Activated CD4-positive, alpha-beta T cell treated with anti-CD3 and anti-CD28 coated beads for 36 hours (primary cell): ENCODE results near the gene IL4I1. TPM values are rescaled to one million over a fixed set of nuclear protein-coding genes. Genes with fewer than 3 reads are reported as not detected.
"Not testable (repeated sequence)": the region's sequence is repeated elsewhere in the genome, so short reads cannot be mapped to it uniquely, and the experiment has no call there.

ENCODE experiments used
- ATAC-seq: fragments of 200-7000 bp; cut with Tn5 transposase; one replicate; pipeline ENCODE4 v1.10.0; 2021; ENCODE audit warnings: mild to moderate bottlenecking, moderate library complexity
- CTCF ChIA-PET: fragments of 350-600 bp; sonication (Branson Sonifier 250); formaldehyde crosslinking; loops from one replicate; lab custom pipeline; 2021; ENCODE audit warnings: antibody characterized with exemption; lab: Charles Lee
- POLR2A ChIA-PET: fragments of 350-600 bp; sonication (Branson Sonifier 250); formaldehyde crosslinking; loops from one replicate; lab custom pipeline; 2021; ENCODE audit warnings: antibody characterized with exemption, inconsistent platforms; lab: Charles Lee
- DNase-seq: peaks from one replicate; pipeline ENCODE4 v3.0.0-alpha.2; 2020
- H3K27ac Mint-ChIP-seq: one replicate; pipeline ENCODE4 v1.8.0; 2021; ENCODE audit warnings: mixed read lengths
- H3K27me3 Mint-ChIP-seq: one replicate; pipeline ENCODE4 v1.8.0; 2021; ENCODE audit warnings: mixed read lengths
- H3K36me3 Mint-ChIP-seq: one replicate; pipeline ENCODE4 v1.8.0; 2021; ENCODE audit warnings: low read depth, mixed read lengths
- H3K4me1 Mint-ChIP-seq: one replicate; pipeline ENCODE4 v1.8.0; 2021; ENCODE audit warnings: mixed read lengths
- H3K4me3 Mint-ChIP-seq: one replicate; pipeline ENCODE4 v1.8.0; 2021; ENCODE audit warnings: mild to moderate bottlenecking, moderate library complexity, mixed read lengths
- H3K9me3 Mint-ChIP-seq: one replicate; pipeline ENCODE4 v1.8.0; 2021; ENCODE audit warnings: low read depth, mixed read lengths
- intact Hi-C, 2 experiments: fragments of 100-400 bp; cut with DNase I in 1 of 2; cut with micrococcal nuclease in 1 of 2; formaldehyde crosslinking; loops; one replicate each; pipeline versions ENCODE4 v1.14.2 to v1.15.1; 2022 to 2024; cut with DNase I, micrococcal nuclease
- total RNA-seq, 2 experiments: library from RNA; stranded (reverse); gene quantifications; one replicate each; pipeline ENCODE4 v1.2.3, GENCODE V29; 2021

The IL4I1 gene, protein sequence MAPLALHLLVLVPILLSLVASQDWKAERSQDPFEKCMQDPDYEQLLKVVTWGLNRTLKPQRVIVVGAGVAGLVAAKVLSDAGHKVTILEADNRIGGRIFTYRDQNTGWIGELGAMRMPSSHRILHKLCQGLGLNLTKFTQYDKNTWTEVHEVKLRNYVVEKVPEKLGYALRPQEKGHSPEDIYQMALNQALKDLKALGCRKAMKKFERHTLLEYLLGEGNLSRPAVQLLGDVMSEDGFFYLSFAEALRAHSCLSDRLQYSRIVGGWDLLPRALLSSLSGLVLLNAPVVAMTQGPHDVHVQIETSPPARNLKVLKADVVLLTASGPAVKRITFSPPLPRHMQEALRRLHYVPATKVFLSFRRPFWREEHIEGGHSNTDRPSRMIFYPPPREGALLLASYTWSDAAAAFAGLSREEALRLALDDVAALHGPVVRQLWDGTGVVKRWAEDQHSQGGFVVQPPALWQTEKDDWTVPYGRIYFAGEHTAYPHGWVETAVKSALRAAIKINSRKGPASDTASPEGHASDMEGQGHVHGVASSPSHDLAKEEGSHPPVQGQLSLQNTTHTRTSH
- total RNA-seq, result 10 to 100 TPM; 21.2 to 22.2 TPM

DNA sequence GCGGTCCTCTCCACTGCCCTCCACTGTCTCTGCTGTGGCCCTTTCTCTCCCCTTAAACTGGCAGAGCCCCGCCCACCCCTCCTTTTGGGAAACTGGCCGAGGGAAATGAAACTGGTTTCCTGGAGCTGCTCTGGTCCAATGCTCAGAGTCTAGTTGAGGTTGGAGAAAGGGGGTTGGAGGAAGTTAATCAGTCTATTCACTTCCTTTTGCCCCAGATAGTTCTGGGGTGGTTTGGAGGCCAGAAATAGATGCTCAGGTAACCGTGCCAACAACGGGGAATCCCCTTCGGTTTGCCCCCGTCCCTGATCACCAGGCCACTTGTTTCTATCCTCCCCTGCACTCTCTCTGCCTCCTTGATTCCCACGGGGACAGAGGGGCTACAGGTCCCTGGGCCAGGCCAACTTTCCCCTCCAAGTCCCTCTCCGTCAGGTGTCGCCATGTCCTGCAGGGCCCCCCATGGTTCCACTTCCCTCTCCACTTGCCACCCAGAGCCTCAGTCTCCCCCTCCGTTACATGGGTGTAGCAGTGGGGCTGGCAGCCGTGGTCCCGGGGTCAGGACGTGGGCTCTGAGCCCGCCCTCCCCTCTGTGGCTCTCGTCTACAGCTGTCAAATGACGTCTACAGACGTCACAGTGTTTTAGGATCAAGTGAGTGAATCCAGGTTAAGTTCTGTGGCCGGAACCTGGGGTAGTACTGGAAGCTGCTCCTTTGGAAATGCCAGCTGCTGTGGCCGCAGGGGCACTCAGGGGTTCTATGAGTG is at the start of gene IL4I1:
IL4I1 (minus strand) TSS at position 25 of the 759 bp plus-strand sequence. CDS start 727 bp downstream, outside the sequence.
- Mint-ChIP-seq H3K36me3 (no peaks in the 10 kb centered on the region), H3K27ac (peak within 1 kb of the TSS; percentile 95), H3K9me3 (no peaks in the 10 kb centered on the region), H3K4me3 (peak within 1 kb of the TSS; percentile 70), H3K4me1 (peaks cover 49% of the 10 kb centered on the region), H3K27me3 (no peaks in the 10 kb centered on the region)
- intact Hi-C loops, result loop anchor here (1.0 to 2.0 kb wide), 6 partner anchors 14 to 128 kb away; partner anchors contain the start of genes AKT1S1 (in 2 of the 2), TBC1D17 (in 2 of the 2), ATF5 (in 1 of the 2) and NUP62 (in 1 of the 2)
- POLR2A ChIA-PET, result interaction anchor here (1.4 to 2.9 kb wide), 3 partner anchors 14 to 32 kb away, joined by 3 to 20 read pairs (median 16); partner anchors contain the start of genes ATF5 and NUP62
- CTCF ChIA-PET, result interaction anchor here (0.6 to 0.9 kb wide), 3 partner anchors 9 to 779 kb away, joined by 3 read pairs; partner anchors contain the start of gene RCN3
- ATAC-seq, result peak; percentile 65
- peak; percentile 79 for DNase-seq

DNA sequence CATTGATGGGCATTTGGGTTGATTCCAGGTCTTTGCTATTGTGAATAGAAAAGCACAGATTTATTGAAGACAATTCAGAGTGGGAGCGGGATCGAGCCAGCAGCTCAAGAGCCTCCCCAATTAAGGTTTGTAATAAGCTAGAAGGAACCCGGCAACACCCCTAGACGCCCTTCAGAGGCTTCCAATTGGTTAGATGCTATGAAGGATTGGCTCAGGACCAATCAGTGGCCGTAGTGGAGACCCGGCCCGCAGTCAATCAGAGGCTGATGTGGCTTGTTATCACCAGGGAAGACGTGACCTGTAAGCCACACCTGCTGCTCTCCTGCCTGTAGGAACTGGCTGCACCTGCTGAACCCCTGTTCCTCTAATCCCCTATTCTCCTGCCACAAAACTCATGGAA is 49.7 kb upstream of the IL4I1 start:
- Mint-ChIP-seq H3K4me1 (peaks cover 11% of the 10 kb centered on the region), H3K27me3 (peaks cover 18% of the 10 kb centered on the region), H3K9me3 (no peaks in the 10 kb centered on the region), H3K4me3 (no peak overlapping the region), H3K36me3 (no peaks in the 10 kb centered on the region), H3K27ac (no peak overlapping the region)
- ATAC-seq, result no peak
- DNase-seq, result no peak
- ChIA-PET CTCF (no interaction called here), POLR2A (no interaction called here)
- intact Hi-C loops, result no loop called here

DNA sequence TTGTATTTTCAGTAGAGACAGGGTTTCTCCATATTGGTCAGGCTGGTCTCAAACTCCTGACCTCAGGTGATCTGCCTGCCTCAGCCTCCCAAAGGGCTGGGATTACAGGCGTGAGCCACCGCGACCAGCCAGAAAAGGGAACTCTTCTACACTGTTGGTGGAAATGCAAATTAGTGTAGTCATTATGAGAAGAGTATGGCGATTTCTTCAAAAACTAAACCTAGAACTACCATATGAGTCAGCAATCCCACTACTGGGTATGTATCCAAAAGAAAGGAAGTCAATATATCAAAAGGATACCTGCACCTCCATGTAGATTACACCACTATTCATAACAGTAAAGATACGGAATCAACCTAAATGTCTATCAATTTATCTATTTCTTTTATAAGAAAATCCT is 47.9 kb upstream of the IL4I1 start:
- intact Hi-C loops, CTCF ChIA-PET: not testable (repeated sequence)

DNA sequence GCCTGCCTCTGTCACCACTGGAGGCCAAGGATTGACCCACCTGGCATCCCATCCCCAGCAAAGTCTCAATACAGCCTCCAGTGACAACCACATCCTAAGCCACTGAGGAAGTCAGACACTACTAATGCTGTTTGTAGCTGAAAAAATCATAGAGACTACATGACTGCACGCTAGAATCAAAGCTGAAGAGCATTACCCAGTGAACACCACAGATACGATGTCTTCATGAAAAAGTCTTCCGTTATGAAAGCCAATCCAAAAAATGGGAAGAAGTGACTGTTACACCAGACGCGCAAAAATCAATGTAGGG is 43.8 kb upstream of the IL4I1 start:
- H3K4me1 Mint-ChIP-seq, result peaks cover 16% of the 10 kb centered on the region
- no peaks in the 10 kb centered on the region for H3K36me3 Mint-ChIP-seq
- H3K4me3 Mint-ChIP-seq, result no peak overlapping the region
- no peaks in the 10 kb centered on the region for H3K9me3 Mint-ChIP-seq
- no peak overlapping the region for H3K27ac Mint-ChIP-seq
- peaks cover 13% of the 10 kb centered on the region for H3K27me3 Mint-ChIP-seq
- intact Hi-C loops, result no loop called here
- POLR2A ChIA-PET, result interaction anchor here (0.7 kb wide), 1 partner anchor 46 kb away, joined by 3 read pairs; no protein-coding TSS in a partner anchor
- ATAC-seq (no peak), DNase-seq (no peak)
- CTCF ChIA-PET, result no interaction called here

More for the DNA sequence above, 47.9 kb upstream of the IL4I1 start:
- H3K4me3 Mint-ChIP-seq, H3K36me3 Mint-ChIP-seq, H3K9me3 Mint-ChIP-seq, POLR2A ChIA-PET, H3K27ac Mint-ChIP-seq: not testable (repeated sequence)
- peaks cover 11% of the 10 kb centered on the region for H3K4me1 Mint-ChIP-seq
- DNase-seq, result peak; percentile 33
- ATAC-seq, result peak; percentile 94
- peaks cover 13% of the 10 kb centered on the region for H3K27me3 Mint-ChIP-seq

DNA sequence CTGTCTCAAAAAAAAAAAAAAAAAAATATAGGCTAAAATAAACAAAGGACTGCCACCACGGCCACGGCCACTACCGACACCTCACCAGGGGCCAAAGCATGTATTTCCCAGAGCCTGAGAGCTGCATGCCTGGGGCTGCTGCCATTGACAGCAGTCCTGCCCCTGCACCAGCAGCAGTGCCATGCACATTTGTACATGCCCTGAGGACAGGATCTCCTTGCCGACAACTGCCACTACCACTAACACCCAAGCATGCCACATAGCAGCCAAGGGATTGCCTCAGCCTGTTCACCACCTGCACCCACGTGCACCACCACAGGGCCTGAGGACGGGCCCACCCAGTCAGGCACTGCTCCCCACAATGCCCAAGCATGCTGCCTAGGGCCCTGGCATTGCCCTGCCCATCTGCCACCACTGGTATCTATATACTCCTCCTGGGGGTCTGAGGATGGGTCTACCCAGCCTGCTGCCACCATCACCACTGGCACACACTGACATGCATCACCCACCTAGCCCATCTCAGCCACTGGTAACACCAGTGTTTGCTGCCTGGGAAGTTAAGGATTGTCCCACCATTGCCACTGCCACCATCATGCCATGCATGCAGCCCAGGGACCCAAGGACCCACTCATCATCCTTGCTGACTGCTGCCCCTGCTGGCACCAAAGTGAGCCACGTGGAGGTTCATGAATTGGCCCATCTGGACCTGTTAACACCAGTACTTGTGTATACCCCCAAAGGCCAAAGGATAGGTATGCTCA is 43.2 kb upstream of the IL4I1 start:
- peaks cover 16% of the 10 kb centered on the region for H3K4me1 Mint-ChIP-seq
- ATAC-seq, result no peak
- no peaks in the 10 kb centered on the region for H3K36me3 Mint-ChIP-seq
- no peak overlapping the region for H3K27ac Mint-ChIP-seq
- intact Hi-C loops, result no loop called here
- ChIA-PET CTCF (interaction anchor here (2.6 kb wide), 1 partner anchor 40 kb away, joined by 18 read pairs; no protein-coding TSS in a partner anchor), POLR2A (interaction anchor here (0.7 kb wide), 1 partner anchor 46 kb away, joined by 3 read pairs; no protein-coding TSS in a partner anchor)
- peaks cover 10% of the 10 kb centered on the region for H3K27me3 Mint-ChIP-seq
- DNase-seq, result peak; percentile 24
- H3K9me3 Mint-ChIP-seq, result no peaks in the 10 kb centered on the region
- no peak overlapping the region for H3K4me3 Mint-ChIP-seq

DNA sequence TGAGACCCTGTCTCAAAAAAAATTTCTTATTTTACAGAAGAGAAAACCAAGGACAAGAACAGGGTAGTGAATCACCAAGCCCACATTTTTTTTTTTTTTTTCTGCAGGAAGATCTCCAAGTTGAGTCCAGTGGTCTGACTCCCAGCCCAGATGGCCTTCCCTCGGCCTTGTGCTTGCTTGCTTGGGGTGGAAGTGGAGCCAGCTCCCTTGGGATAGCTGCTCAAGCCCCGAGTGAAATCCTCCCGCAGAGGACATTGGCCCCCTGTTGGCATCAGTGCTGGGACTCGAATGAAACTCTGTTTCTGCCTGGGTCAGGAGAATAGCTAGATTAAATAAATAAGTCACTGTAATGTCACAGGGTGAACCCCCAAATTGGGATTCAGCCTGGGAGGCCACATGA is 42.0 kb upstream of the IL4I1 start:
- POLR2A ChIA-PET, result no interaction called here
- no peaks in the 10 kb centered on the region for H3K36me3 Mint-ChIP-seq
- intact Hi-C loops, result no loop called here

DNA sequence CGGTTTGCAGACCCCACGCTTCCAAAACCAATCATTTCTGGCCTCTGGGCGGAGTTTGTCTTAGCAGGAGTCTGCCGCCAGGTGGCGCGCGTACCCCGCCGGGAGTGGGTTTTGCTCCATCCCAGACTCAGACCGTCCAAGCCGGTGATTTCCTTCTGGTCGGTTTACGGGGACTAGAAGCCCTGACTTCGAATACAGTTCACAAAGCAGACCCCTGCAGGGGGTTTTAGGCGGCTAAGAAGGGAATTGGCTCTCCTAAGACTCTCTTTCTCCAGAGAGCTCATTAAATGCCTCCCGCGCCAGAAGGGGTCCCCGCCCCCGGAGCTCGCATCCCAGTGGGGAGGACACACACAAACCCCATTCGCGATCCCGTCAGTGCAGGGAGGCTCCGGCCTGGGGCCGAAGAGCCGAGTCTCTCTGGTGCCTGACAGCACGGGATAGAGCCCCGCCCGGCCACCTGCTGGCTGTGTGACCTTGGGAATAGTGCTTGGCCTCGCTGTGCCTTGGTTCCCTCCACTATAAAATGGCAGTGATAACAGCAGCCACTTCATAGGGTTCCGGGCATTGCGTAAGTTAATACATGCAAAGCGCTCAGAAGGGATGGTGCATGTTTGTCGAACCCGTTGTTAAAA is 41.2 kb upstream of the IL4I1 start:
- no peak overlapping the region for H3K4me3 Mint-ChIP-seq
- ATAC-seq (peak; percentile 85), DNase-seq (peak; percentile 88)
- peaks cover 13% of the 10 kb centered on the region for H3K4me1 Mint-ChIP-seq
- ChIA-PET POLR2A (no interaction called here), CTCF (interaction anchor here (0.6 to 2.6 kb wide), 16 partner anchors 9 to 427 kb away, joined by 3 to 18 read pairs (median 3); no protein-coding TSS in a partner anchor)
- peaks cover 4% of the 10 kb centered on the region for H3K27me3 Mint-ChIP-seq
- no peaks in the 10 kb centered on the region for H3K9me3 Mint-ChIP-seq
- intact Hi-C loops, result loop anchor here (1.0 kb wide), 1 partner anchor 45 kb away; no protein-coding TSS in a partner anchor
- peaks cover 3% of the 10 kb centered on the region for H3K36me3 Mint-ChIP-seq
- no peak overlapping the region for H3K27ac Mint-ChIP-seq

More for the DNA sequence above, 42.0 kb upstream of the IL4I1 start:
- Mint-ChIP-seq H3K9me3 (no peaks in the 10 kb centered on the region), H3K27me3 (peaks cover 8% of the 10 kb centered on the region), H3K4me1 (peaks cover 11% of the 10 kb centered on the region), H3K4me3 (no peak overlapping the region), H3K27ac (no peak overlapping the region)
- ATAC-seq, result no peak
- DNase-seq, result no peak
- CTCF ChIA-PET, result interaction anchor here (0.7 to 2.6 kb wide), 12 partner anchors 9 to 197 kb away, joined by 3 to 18 read pairs (median 3); no protein-coding TSS in a partner anchor

DNA sequence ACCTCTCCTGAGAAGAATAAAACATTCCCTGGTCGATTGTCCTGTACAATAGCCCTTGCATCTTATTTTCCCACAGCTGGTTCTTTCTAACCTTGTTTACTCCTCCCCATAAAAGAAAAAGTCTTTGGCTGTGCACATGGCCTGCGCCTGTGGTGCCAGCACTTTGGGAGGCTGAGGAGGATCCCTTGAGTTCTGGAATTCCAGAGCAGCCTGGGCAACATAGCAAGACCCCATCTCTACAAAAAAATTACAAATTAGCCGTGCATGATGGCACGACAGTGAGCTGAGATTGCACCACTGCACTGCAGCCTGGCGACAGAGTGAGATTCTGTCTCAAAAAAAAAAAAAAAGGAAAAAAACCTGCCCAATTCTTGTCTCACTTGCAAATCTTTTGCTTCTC is 39.9 kb upstream of the IL4I1 start:
- CTCF ChIA-PET, result interaction anchor here (0.6 to 2.1 kb wide), 3 partner anchors 26 to 80 kb away, joined by 3 to 8 read pairs (median 3); no protein-coding TSS in a partner anchor
- Mint-ChIP-seq H3K4me3 (no peak overlapping the region), H3K4me1 (peaks cover 25% of the 10 kb centered on the region), H3K9me3 (peaks cover 3% of the 10 kb centered on the region), H3K27me3 (no peaks in the 10 kb centered on the region), H3K27ac (no peak overlapping the region), H3K36me3 (peaks cover 11% of the 10 kb centered on the region)
- ATAC-seq (no peak), DNase-seq (no peak)
- intact Hi-C loops, result no loop called here
- POLR2A ChIA-PET, result no interaction called here

DNA sequence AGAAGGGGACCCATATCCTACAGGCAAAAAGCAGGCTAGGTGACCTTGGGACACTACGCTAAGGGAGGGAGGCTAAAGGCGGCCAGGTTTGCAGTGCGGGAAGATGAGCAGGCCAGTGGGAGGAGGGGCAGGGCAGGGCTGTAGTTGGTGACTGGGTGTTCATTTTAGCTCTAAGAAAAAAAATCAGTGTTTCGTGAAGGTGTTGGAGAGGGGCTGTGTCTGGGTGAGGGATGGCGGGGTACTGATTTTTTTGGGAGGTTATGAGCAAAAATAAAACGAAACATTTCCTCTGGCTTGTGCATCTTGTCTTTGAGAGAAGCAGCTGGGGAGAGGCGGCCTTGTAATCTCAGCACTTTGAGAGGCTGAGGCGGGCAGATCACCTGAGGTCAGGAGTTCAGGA is 37.0 kb upstream of the IL4I1 start:
- H3K9me3 Mint-ChIP-seq, result peaks cover 6% of the 10 kb centered on the region
- H3K27ac Mint-ChIP-seq, result no peak overlapping the region
- ATAC-seq (no peak), DNase-seq (no peak)
- POLR2A ChIA-PET, result interaction anchor here (0.7 kb wide), 1 partner anchor 262 kb away, joined by 3 read pairs; no protein-coding TSS in a partner anchor
- peaks cover 40% of the 10 kb centered on the region for H3K4me1 Mint-ChIP-seq
- CTCF ChIA-PET, result interaction anchor here (0.6 kb wide), 1 partner anchor 14 kb away, joined by 4 read pairs; no protein-coding TSS in a partner anchor
- H3K36me3 Mint-ChIP-seq, result peaks cover 30% of the 10 kb centered on the region
- H3K4me3 Mint-ChIP-seq, result no peak overlapping the region
- no peaks in the 10 kb centered on the region for H3K27me3 Mint-ChIP-seq
- intact Hi-C loops, result no loop called here

DNA sequence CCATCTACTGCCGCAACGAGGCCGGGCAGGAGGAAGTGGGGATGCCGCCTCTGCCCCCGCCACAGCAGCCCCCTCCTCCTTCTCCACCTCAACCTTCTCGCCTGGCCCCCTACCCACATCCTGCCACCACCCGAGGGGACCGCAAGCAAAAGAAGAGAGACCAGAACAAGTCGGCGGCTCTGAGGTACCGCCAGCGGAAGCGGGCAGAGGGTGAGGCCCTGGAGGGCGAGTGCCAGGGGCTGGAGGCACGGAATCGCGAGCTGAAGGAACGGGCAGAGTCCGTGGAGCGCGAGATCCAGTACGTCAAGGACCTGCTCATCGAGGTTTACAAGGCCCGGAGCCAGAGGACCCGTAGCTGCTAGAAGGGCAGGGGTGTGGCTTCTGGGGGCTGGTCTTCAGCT is 36.0 kb upstream of the IL4I1 start:
- peaks cover 37% of the 10 kb centered on the region for H3K36me3 Mint-ChIP-seq
- ChIA-PET CTCF (interaction anchor here (0.7 kb wide), 1 partner anchor 53 kb away, joined by 4 read pairs; no protein-coding TSS in a partner anchor), POLR2A (no interaction called here)
- H3K4me1 Mint-ChIP-seq, result peaks cover 43% of the 10 kb centered on the region
- no peak overlapping the region for H3K27ac Mint-ChIP-seq
- ATAC-seq (no peak), DNase-seq (peak; percentile 59)
- intact Hi-C loops, result no loop called here
- H3K4me3 Mint-ChIP-seq, result no peak overlapping the region
- peaks cover 6% of the 10 kb centered on the region for H3K9me3 Mint-ChIP-seq
- no peaks in the 10 kb centered on the region for H3K27me3 Mint-ChIP-seq
